Chondrocyte (in vitro differentiated cells): Measurements from ENCODE around the gene SECTM1. TPM values are rescaled to one million over a fixed set of nuclear protein-coding genes. Genes with fewer than 3 reads are reported as not detected.
"Not testable (repeated sequence)": the region's sequence is repeated elsewhere in the genome, so short reads cannot be mapped to it uniquely, and the experiment has no call there.

Experiments
- DNase-seq: peaks from one replicate; pipeline ENCODE4 v3.0.0; 2021; ENCODE audit warnings: mixed read lengths, low spot score
- H3K27ac Mint-ChIP-seq: one replicate; pipeline ENCODE4 v1.8.0; 2021; ENCODE audit warnings: mild to moderate bottlenecking, moderate library complexity, mixed read lengths; ENCODE audit not compliant: unreplicated experiment
- H3K27me3 Mint-ChIP-seq: 2 replicates; pipeline ENCODE4 v1.8.0; 2021; ENCODE audit warnings: low read depth, mixed read lengths
- H3K36me3 Mint-ChIP-seq: 2 replicates; pipeline ENCODE4 v1.8.0; 2021; ENCODE audit warnings: low read depth, mixed read lengths
- H3K4me1 Mint-ChIP-seq: 2 replicates; pipeline ENCODE4 v1.8.0; 2021; ENCODE audit warnings: low read depth, mild to moderate bottlenecking, mixed read lengths
- H3K4me3 Mint-ChIP-seq: one replicate; pipeline ENCODE4 v1.8.0; 2021; ENCODE audit warnings: mild to moderate bottlenecking, moderate library complexity, mixed read lengths; ENCODE audit not compliant: unreplicated experiment
- H3K9me3 Mint-ChIP-seq: 2 replicates; pipeline ENCODE4 v1.8.0; 2021; ENCODE audit warnings: low read depth, mixed read lengths
- CTCF ChIP-seq: fragments of 200-600 bp; sonication (generic); IDR thresholded peaks from 2 replicates; pipeline ENCODE4 v1.5.0; 2021; ENCODE audit warnings: antibody characterized with exemption, mild to moderate bottlenecking, moderate library complexity
- total RNA-seq: library from RNA; stranded (reverse); gene quantifications from 3 replicates; pipeline ENCODE4 v1.2.1, GENCODE V29; 2021

The SECTM1 gene
- total RNA-seq, 1 donor from 2014 or later = 2.1 TPM

GRCh38 chr17:82369211-82369610 is 35.6 kb upstream of the SECTM1 start:
- Mint-ChIP-seq H3K4me1 (peaks cover 13% of the 10 kb centered on the region), H3K27me3 (peaks cover 38% of the 10 kb centered on the region), H3K27ac (no peak overlapping the region), H3K36me3 (no peaks in the 10 kb centered on the region), H3K9me3 (no peaks in the 10 kb centered on the region), H3K4me3 (no peak overlapping the region)
- peak; percentile 22 for DNase-seq
- no peak for TF ChIP-seq CTCF

- H3K4me3 Mint-ChIP-seq = no peak overlapping the region
- no peaks in the 10 kb centered on the region for H3K9me3 Mint-ChIP-seq
- H3K36me3 Mint-ChIP-seq = no peaks in the 10 kb centered on the region
- H3K27ac Mint-ChIP-seq = no peak overlapping the region
- peaks cover 12% of the 10 kb centered on the region for H3K4me1 Mint-ChIP-seq
- H3K27me3 Mint-ChIP-seq = peaks cover 32% of the 10 kb centered on the region
- DNase-seq = no peak
- no peak for TF ChIP-seq CTCF
Observed at GRCh38 chr17:82367724-82368524, 34.4 kb upstream of the SECTM1 start.

GRCh38 chr17:82366749-82367148 is 33.2 kb upstream of the SECTM1 start:
- H3K27ac Mint-ChIP-seq = no peak overlapping the region
- DNase-seq = no peak
- H3K9me3 Mint-ChIP-seq = no peaks in the 10 kb centered on the region
- H3K27me3 Mint-ChIP-seq = peaks cover 27% of the 10 kb centered on the region
- H3K4me3 Mint-ChIP-seq = no peak overlapping the region
- TF ChIP-seq CTCF = no peak
- H3K4me1 Mint-ChIP-seq = peaks cover 7% of the 10 kb centered on the region
- H3K36me3 Mint-ChIP-seq = no peaks in the 10 kb centered on the region

GRCh38 chr17:82365606-82366295 is 32.2 kb upstream of the SECTM1 start:
- no peak for DNase-seq
- H3K4me3 Mint-ChIP-seq = no peak overlapping the region
- no peaks in the 10 kb centered on the region for H3K9me3 Mint-ChIP-seq
- peaks cover 22% of the 10 kb centered on the region for H3K27me3 Mint-ChIP-seq
- H3K36me3 Mint-ChIP-seq = no peaks in the 10 kb centered on the region
- TF ChIP-seq CTCF = no peak
- H3K27ac Mint-ChIP-seq = no peak overlapping the region
- peaks cover 4% of the 10 kb centered on the region for H3K4me1 Mint-ChIP-seq

- H3K4me1 Mint-ChIP-seq = peaks cover 3% of the 10 kb centered on the region
- H3K4me3 Mint-ChIP-seq = no peak overlapping the region
- H3K36me3 Mint-ChIP-seq = no peaks in the 10 kb centered on the region
- peak; percentile 85 for DNase-seq
- H3K27me3 Mint-ChIP-seq = peaks cover 9% of the 10 kb centered on the region
- H3K9me3 Mint-ChIP-seq = no peaks in the 10 kb centered on the region
- no peak for TF ChIP-seq CTCF
- no peak overlapping the region for H3K27ac Mint-ChIP-seq
Observed at GRCh38 chr17:82361885-82362633, 28.5 kb upstream of the SECTM1 start.

GRCh38 chr17:82359451-82360074 is 26.0 kb upstream of the SECTM1 start:
- DNase-seq, H3K27ac Mint-ChIP-seq, H3K9me3 Mint-ChIP-seq, H3K4me3 Mint-ChIP-seq, H3K4me1 Mint-ChIP-seq, H3K36me3 Mint-ChIP-seq: not testable (repeated sequence)
- peaks cover 13% of the 10 kb centered on the region for H3K27me3 Mint-ChIP-seq
